ENCODE results near the gene ZNF629.

Gene ZNF629

GRCh38 chr16:30766206-30766932, 20.6 kb downstream of the ZNF629 start:
- DNase-seq = no peak

- no peak for DNase-seq
Observed at GRCh38 chr16:30764816-30765465, 22.1 kb downstream of the ZNF629 start.

GRCh38 chr16:30764086-30764485, 22.9 kb downstream of the ZNF629 start:
- DNase-seq = no peak

GRCh38 chr16:30762991-30763725, 23.8 kb downstream of the ZNF629 start:
- no peak for DNase-seq

- peak; percentile 91 to 95 for DNase-seq
Observed at GRCh38 chr16:30761928-30762902, 24.8 kb downstream of the ZNF629 start, which contains the start of the genes CFAP119 and RNF40. Gene CFAP119 (minus strand): TSS chr16:30762062. CDS start chr16:30761748, 314 bp downstream. Gene RNF40 (plus strand): TSS chr16:30762322. CDS start chr16:30762546, 224 bp downstream.

GRCh38 chr16:30761427-30761927, 25.5 kb downstream of the ZNF629 start:
- peak in 1 of 2 donors; percentile 5 for DNase-seq

GRCh38 chr16:30760577-30761426, 26.2 kb downstream of the ZNF629 start:
- no peak for DNase-seq

GRCh38 chr16:30760001-30760559, 26.9 kb downstream of the ZNF629 start:
- no peak for DNase-seq

GRCh38 chr16:30758988-30759491, 28.0 kb downstream of the ZNF629 start:
- peak; percentile 56 to 72 for DNase-seq

GRCh38 chr16:30757316-30757715, 29.7 kb downstream of the ZNF629 start:
- DNase-seq = no peak

- DNase-seq = no peak
Observed at GRCh38 chr16:30756781-30757100, 30.3 kb downstream of the ZNF629 start.

- DNase-seq = no peak
Observed at GRCh38 chr16:30755955-30756780, 30.8 kb downstream of the ZNF629 start.

GRCh38 chr16:30753596-30753995, 33.4 kb downstream of the ZNF629 start:
- no peak for DNase-seq

- DNase-seq = no peak
Observed at GRCh38 chr16:30750876-30751465, 36.0 kb downstream of the ZNF629 start.

GRCh38 chr16:30750201-30750600, 36.8 kb downstream of the ZNF629 start:
- no peak for DNase-seq

GRCh38 chr16:30748634-30749445, 38.2 kb downstream of the ZNF629 start:
- no peak for DNase-seq

GRCh38 chr16:30747799-30748633, 39.0 kb downstream of the ZNF629 start, which contains the start of gene PHKG2:
Gene PHKG2 (plus strand): TSS chr16:30748425. CDS start chr16:30748821, 396 bp downstream.
- DNase-seq = peak; percentile 73 to 98
